Ramos (cell line): ENCODE data around the gene SLC35D3.
"Not testable (repeated sequence)": the region's sequence is repeated elsewhere in the genome, so short reads cannot be mapped to it uniquely, and the experiment has no call there.

ENCODE experiments used
- in situ Hi-C: fragments of 300-500 bp; cut with MboI; formaldehyde crosslinking; loops from one replicate; pipeline ENCODE4 v1.14.3; 2022; ENCODE audit warnings: low sequenced_read_pairs; ENCODE audit not compliant: unreplicated experiment

Gene SLC35D3

DNA sequence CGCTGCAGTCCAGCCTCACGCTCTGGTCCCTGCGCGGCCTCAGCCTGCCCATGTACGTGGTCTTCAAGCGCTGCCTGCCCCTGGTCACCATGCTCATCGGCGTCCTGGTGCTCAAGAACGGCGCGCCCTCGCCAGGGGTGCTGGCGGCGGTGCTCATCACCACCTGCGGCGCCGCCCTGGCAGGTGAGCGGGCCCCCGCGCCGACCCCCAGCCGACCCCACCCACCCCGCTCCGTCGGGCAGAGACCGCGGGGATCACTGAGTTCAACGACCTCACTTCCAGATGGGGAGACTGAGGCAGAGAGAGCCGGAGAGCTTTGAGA lies 545 bp downstream of the SLC35D3 start:
- in situ Hi-C loops: no loop called here

DNA sequence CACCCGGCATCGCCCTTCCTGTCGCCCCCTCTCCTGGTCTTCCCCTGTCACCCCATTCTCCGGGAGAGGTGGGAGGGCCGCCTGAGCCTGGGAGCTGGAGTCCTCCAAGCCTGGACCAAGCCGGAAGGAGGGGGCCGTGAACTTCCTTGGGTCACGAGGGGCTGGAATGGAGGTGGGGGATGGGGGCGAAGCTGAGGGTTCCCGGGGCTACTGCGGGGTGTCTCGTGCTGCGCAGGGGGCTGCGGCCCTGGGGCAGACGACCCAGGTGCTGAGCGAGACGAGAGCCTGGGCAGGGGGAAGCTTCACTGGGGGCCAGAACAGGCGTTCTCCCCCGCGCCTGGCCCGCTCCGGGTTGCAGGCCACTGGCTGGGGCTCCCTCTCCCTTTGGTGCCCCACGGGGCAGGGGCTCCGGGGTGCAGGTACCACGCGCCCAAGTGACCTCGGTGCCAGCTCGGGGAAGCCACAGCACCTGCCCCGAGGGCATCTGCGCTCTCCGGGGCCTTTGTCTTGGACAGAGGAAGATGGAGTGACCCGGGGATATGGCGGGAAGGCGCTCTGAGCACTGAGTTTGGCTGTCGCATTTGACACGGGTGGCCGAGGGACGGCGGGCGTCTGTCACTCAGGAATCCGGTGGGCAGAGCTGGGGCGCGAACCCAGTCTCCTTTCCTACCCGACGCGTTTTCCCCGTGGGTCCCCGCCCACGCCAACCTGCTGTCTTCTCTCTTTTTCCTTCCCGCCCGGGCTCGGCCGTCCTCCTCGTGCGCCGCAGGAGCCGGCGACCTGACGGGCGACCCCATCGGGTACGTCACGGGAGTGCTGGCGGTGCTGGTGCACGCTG lies 1.2 kb downstream of the SLC35D3 start:
- in situ Hi-C loops: no loop called here

DNA sequence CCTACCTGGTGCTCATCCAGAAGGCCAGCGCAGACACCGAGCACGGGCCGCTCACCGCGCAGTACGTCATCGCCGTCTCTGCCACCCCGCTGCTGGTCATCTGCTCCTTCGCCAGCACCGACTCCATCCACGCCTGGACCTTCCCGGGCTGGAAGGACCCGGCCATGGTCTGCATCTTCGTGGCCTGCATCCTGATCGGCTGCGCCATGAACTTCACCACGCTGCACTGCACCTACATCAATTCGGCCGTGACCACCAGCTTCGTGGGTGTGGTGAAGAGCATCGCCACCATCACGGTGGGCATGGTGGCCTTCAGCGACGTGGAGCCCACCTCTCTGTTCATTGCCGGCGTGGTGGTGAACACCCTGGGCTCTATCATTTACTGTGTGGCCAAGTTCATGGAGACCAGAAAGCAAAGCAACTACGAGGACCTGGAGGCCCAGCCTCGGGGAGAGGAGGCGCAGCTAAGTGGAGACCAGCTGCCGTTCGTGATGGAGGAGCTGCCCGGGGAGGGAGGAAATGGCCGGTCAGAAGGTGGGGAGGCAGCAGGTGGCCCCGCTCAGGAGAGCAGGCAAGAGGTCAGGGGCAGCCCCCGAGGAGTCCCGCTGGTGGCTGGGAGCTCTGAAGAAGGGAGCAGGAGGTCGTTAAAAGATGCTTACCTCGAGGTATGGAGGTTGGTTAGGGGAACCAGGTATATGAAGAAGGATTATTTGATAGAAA lies 2.0 kb downstream of the SLC35D3 start:
- in situ Hi-C loops: no loop called here

DNA sequence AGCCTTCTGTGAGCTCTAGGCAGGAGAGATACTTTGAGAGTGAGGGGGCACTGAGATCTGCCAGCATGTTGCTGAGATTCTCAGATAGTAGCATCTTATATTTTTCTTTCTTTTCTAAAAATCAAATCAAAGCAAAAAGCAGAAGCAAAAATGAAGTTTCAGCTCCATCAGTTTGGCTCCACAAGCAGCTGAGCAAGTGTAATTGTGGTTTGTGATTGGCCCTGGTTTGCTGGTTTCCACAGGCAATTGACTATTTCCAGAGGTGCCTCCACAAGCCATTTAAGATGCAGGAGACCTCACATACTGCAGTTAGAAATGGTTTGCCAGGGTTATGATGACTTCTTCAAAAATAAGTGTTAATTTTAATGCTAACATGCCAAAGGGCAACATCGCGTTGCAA lies 4.3 kb downstream of the SLC35D3 start:
- in situ Hi-C loops: no loop called here

DNA sequence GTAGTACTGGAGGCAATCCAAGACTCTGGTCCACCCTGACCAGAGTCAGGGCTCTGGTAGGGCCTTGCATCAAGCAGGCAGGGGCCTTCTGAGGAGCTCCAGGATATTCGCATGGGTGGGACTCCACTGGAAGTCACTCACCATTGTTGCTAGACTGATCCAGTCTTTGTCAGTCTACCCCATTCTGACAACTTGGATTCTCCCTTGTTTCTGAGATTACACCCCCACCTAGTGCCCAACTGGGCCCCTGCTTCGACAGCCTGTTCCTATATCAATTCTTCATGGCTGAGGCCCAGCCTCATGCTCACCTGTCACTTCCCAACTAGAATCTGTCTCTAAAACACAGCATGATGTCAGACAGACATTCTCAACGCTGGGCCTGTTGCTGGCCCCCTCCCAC lies 5.2 kb downstream of the SLC35D3 start:
- in situ Hi-C loops: no loop called here

DNA sequence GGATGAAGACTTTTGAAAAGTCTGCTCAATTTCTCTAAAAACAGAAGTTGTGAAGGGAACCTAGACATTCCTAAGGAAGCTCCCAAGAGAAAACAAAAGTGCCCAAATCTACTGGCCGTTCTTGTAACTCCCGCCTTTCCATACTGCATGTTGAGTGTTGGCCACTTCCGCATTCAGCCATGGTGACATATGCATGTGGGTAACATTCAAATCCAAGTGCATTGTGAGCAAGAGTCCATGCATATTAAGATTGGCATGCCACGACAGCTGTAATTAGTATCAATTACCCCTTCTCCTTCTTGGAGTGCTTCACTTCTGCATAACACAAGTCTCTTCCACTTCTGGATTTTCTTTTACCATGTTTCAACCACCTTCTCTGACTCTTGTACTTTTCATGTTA lies 8.4 kb downstream of the SLC35D3 start:
- in situ Hi-C loops: no loop called here

DNA sequence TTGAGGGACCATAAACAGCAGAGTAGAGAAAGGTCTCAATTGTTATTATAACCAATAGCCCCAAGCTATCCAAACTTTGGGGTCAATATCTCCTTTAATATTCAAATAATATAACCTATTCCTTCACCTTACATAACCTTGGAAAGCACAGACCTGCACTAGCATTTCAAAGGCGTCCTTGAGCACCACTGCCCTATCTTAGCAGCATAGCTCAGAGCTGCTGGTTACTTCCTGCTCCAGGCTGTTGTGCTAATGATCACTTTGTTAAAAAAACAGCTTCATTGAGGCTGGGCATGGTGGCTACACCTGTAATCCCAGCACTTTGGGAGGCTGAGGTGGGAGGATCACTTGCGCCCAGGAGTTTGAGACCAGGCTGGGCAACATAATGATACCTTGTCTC lies 10.5 kb downstream of the SLC35D3 start:
- in situ Hi-C loops: no loop called here

DNA sequence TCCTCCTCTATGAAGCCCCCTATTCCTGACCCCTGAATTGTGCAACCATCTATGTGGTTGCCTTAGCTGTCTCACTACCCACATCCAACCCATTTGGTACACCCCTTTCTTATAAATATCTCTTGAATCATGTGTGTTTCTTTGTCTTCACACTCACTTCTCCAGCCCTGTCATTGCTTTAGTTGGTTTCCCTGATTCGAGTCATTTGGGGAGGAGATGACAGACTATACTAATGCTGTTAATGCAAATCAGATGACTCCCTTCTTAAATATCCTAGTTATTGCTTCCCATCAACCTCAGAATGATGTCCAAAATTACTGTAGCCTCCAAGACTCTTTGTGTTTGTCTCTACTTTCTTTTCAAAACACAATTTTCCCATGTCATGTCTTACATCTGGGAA lies 23.0 kb downstream of the SLC35D3 start:
- in situ Hi-C loops: no loop called here

DNA sequence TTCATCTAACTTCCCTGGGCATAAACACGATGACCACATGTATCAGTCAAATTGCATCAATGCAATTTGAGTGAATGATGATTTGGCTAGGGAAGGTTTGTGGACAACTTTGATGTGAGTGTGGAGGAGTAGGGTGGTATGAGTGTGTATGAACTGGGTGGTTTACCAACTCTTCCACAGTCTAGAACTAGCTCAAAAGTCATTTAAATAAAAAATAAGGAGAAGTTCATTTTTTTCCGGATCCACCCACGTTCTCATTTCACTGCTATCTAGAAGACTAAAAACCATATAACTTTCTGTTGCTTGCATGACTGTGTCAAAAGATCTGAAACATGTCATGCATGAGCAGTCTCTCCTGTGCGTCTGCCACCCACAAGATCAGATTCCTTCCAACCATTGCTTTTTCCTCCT lies 23.6 kb downstream of the SLC35D3 start:
- in situ Hi-C loops: no loop called here

DNA sequence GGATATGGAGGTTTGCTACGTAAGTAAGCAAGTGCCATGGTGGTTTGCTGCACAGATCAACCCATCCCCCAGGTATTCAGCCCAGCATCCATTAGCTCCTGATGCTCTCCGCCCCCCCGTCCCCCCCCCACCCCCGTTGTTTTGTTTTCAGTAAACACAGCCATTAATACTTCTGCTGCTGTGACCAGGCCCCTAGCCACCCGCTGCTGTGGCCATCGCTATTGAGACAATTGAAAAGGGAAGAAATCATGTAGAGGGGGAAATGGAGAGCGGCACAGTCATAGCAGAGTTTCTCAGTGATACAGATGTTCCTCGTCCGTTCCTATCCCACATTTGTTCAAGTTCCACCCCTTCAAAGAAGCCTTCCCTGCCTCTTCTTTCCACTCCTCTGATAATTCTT lies 24.9 kb downstream of the SLC35D3 start:
- in situ Hi-C loops: no loop called here

DNA sequence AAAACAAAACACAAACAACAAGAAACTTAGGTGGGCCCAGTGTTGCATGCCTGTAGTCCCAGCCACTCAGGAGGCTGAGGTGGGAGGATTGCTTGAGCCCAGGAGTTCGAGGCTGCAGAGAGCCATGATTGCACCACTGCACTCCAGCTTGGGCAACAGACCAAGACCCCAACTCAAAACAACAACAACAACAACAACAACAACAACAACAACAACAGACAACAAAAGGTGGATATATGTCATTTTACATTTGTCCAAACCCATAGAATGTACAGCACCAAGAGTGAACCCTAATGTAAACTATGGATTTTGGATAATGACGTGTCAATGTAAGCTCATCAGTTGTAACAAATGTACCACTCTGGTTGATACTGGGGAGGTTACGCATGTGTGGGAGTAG lies 27.9 kb downstream of the SLC35D3 start:
- in situ Hi-C loops: not testable (repeated sequence)

DNA sequence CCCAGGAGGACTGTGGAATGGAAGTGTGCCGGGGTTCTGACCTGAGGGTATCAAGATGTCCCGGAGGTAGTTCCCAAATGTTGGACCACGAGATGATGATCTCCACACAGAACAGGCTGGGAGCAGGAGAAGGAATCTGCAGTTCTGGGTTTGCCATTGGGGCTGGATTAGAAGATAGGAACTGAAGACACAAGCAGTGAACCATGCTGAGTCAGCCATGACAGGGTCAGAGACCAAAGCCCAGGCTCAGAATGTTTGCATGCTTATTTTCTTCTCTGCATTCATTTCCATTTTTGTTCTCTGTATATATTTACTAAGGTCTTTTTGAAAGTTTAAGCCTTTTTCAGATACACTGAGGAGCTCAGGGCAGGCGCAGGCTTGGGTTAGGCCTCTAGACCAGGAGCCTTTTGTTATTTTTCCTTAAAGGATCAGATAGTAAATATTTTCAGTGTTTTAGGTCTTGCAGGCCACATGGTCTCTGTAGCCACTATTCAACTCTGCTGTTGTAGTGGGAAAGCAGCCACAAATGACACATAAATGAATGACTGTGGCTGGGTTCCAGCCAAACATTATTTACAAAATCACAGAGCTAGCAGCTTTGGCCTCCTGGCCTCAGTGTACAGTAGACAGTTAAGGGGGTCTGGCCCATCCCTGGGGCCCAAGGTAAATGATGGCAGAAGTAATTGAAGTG lies 28.5 kb downstream of the SLC35D3 start:
- in situ Hi-C loops: no loop called here

DNA sequence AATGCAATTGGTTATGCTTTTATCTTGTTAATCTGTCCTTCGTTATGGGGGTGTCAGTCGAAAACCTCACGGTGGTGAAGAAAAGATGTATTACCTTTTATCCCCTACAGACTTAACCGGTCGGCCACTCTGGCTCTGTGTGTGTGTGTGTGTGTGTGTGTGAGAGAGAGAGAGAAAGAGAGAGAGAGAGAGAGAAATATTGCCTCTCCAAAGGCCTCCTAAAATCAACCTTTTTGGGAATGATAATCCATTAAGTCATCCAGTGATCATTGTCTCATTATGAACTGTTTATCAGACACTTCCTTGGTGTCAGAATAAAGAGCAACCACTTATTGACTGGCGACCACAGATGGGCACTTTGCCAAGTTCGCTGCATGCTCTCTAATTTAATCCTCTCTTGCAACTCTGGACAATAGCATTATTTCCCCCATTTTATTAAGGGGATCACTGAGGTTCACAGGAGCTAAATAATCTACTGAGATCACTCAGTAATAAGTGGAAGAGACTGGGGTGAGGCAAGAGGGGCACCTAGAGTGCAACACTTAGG lies 30.7 kb downstream of the SLC35D3 start:
- in situ Hi-C loops: no loop called here

DNA sequence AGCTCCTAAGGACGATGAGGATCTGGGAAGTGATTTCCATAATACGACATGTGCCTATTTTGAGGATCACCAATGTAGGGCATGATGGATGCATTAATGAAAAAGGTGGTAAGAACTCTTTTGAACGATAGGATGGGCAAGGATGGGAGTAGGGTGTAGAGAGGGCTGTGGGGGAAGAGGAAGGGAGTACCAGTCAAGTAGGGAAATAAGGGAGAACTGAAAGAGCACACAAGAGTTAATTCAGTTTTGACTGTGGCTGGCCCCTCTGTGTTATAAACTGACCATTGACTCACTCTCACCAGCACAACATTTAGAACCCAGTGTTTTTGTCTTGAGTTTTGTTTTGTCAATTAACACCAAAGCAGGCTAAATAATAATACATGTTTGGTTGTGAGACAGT lies 33.0 kb downstream of the SLC35D3 start:
- in situ Hi-C loops: no loop called here

DNA sequence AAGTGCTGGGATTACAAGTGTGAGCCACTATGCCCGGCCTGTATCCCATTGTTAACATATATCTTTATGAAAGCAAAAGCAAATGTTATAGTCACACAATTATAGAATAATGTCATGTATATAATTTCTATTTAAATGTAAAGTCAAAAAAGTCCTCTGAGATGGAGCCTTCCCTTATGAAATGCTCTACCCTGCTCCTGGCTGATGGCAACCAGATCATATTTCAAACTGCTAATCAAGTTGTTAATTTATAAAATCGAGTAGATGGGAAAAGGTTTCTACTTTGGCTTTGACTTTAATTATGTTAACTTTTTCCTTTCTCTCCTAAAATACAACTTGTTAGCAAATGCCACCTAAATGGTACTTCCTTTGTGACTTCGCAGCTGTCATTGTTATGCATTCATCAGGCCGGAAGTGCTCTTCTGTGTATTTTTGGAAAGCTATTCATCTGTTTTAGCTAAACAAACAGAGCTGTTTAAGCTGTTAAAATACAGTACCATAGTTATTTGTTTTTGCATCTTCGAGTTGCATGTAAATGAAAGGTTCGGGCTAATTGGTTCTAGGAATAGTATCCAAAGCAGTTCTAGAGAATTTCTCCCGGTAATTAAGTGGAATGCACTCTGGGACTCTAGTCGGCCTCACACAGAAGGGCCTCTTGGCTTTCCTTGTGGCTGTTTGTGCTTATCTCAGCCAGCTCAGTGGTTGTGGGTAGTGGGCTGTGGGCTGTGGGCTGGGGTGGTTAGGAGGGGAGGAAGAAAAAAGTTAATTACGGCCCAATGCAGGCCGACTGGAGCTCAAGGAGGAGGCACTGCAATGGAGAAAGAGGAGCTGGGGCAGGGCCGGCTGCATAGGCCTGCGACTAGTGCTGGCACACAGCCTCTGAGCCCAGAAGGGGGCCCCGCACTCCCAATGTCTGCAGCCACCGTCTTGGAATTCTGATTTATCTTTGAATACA lies 34.8 kb downstream of the SLC35D3 start:
- in situ Hi-C loops: no loop called here

DNA sequence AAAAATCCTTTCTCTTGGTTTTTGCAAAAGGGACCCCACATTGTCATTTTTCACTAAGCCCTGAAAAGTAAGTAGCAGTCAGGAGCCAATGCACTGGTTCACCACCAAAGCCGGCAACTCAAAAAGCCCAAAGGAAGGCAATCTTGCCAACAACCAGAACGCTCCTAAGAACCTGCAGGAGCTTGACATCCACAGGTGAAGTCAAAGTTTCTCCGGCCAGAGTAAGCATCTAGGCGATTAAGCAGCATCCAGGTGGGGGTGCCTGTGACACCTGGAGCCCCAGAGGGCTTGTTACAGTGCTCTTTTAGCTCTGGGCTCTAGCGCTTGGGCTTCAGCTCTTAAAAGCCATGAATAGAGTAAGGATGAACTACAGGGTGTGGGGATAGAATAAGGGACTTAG lies 36.1 kb downstream of the SLC35D3 start:
- in situ Hi-C loops: no loop called here

DNA sequence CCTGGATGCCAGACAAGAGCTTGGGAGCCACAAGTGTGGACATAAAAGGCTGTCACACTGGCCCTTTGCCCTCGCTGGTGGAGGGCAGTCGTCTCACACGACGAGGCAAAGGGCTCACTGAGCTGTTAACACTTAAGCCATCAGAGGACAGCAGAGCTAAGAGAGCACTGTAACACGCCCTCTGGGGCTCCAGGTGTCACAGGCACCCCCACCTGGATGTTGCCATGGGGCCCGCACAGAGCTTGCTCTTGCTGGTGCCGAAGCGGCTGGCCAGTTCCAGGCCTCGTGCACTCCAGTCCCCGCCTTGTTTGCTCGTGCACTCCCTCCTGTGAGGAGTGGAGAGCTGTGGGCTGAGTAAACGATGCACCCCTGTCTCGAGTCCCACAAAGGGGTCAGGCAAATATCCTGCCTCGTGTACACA lies 37.4 kb downstream of the SLC35D3 start:
- in situ Hi-C loops: no loop called here

DNA sequence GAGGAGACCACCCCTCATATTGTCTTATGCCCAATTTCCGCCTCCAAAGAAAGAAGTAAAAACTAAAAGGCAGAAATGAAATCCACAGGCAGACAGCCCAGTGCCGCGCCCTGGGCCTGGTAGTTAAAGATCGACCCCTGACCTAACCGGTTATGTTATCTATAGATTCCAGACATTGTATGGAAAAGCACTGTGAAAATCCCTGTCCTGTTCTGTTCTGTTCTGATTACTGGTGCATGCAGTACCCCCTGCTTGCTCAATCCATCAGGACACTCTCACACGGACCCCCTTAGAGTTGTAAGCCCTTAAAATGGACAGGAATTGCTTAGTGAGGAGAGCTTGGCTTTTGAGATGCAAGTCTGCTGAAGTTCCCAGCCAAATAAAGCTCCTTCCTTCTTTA lies 37.8 kb downstream of the SLC35D3 start:
- in situ Hi-C loops: not testable (repeated sequence)

DNA sequence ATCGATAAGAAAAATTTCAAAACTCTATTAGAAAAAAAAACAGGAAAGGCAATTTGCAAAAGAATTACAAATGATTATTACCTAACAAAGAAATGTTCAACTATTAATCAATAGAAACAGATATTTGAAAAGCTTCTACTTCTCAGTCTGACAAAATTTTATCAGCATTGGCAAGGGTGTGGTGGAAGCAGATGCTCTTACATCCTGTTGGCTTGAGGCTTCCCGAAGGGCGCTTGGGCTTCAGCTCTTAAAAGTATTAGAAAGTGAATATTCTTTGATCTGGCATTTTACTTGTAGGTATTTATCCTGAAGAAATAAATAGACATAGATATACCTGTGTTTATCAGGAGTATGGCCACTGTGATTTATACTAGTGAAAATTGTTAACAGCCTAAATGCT lies 38.7 kb downstream of the SLC35D3 start:
- in situ Hi-C loops: no loop called here

DNA sequence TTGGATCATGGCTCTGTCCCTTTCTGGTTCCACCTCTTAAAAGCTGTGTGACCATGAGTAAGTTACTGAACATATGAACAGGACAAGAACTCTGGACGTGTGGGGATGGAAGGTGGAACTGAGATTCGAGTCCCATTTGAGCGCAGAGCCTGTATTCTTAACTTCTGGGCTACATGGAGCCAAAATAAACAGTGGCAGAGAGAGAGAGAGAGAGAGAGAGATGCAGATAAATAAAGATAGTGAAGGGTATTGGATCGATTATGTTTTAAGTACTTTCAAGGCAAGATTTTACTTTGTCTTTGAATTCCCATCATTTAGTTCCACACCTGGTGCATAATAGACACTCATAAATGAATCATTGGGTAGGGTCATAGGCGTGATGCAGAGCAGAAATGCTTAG lies 39.7 kb downstream of the SLC35D3 start:
- in situ Hi-C loops: no loop called here
